PC-3 (cell line): ENCODE data around the gene CDK7. TPM values are rescaled to one million over a fixed set of nuclear protein-coding genes. Genes with fewer than 3 reads are reported as not detected.

Experiments
- ATAC-seq: fragments of 200-7000 bp; cut with Tn5 transposase; 2 replicates; pipeline ENCODE4 v1.9.1; 2020; ENCODE audit warnings: mild to moderate bottlenecking, moderate library complexity
- BruUV-seq: library from RNA; stranded (reverse); fragments of 400-500 nt; replicated peaks from 2 replicates; lab custom pipeline; 2021; lab: Mats Ljungman, UMichigan
- CTCF ChIA-PET: fragments of 300-600 bp; sonication (Branson Sonifier 250); formaldehyde crosslinking; loops from one replicate; lab custom pipeline; 2022; ENCODE audit warnings: antibody characterized with exemption; lab: Charles Lee
- POLR2A ChIA-PET: fragments of 300-600 bp; sonication (Branson Sonifier 250); formaldehyde crosslinking; loops from one replicate; lab custom pipeline; 2022; ENCODE audit warnings: antibody characterized with exemption; ENCODE audit not compliant: unreplicated experiment; lab: Charles Lee
- DNase-seq: peaks from one replicate; pipeline ENCODE4 v3.0.0-alpha.2; 2015
- H2AFZ ChIP-seq: fragments of 300-600 bp; sonication (generic); 2 replicates; pipeline ENCODE4 v1.6.0; 2016; ENCODE audit warnings: antibody characterized with exemption, low read length
- H3F3A ChIP-seq: fragments of 300-600 bp; sonication (generic); one replicate; pipeline ENCODE4 v1.6.0; 2017; ENCODE audit warnings: antibody characterized with exemption, low read length, control low read depth, mild to moderate bottlenecking; ENCODE audit not compliant: unreplicated experiment
- H3K27ac ChIP-seq: fragments of 300-600 bp; sonication (generic); 2 replicates; pipeline ENCODE4 v1.5.1; 2016; ENCODE audit warnings: mild to moderate bottlenecking, low read length
- H3K27me3 ChIP-seq: fragments of 300-600 bp; sonication (generic); 2 replicates; pipeline ENCODE4 v1.6.1; 2016; ENCODE audit warnings: low read length, mixed read lengths
- H3K36me3 ChIP-seq: fragments of 300-600 bp; sonication (generic); 2 replicates; pipeline ENCODE4 v1.6.1; 2016; ENCODE audit warnings: low read depth, mixed run types, low read length, mixed read lengths
- H3K4me1 ChIP-seq: fragments of 300-600 bp; sonication (generic); 2 replicates; pipeline ENCODE4 v1.5.1; 2016; ENCODE audit warnings: low read length; ENCODE audit not compliant: insufficient read depth
- H3K4me2 ChIP-seq: fragments of 300-600 bp; sonication (generic); 2 replicates; pipeline ENCODE4 v1.6.0; 2016; ENCODE audit warnings: low read length
- H3K4me3 ChIP-seq: fragments of 300-600 bp; sonication (generic); 2 replicates; pipeline ENCODE4 v1.5.1; 2016; ENCODE audit warnings: mild to moderate bottlenecking, low read length, mixed read lengths
- H3K79me2 ChIP-seq: fragments of 300-600 bp; sonication (generic); 2 replicates; pipeline ENCODE4 v1.6.1; 2017; ENCODE audit warnings: low read length, mixed read lengths
- H3K9ac ChIP-seq: fragments of 300-600 bp; sonication (generic); 2 replicates; pipeline ENCODE4 v1.6.0; 2016; ENCODE audit warnings: mild to moderate bottlenecking, low read length
- H3K9me2 ChIP-seq: fragments of 300-600 bp; sonication (generic); replicated peaks from 2 replicates; pipeline ENCODE4 v1.6.1; 2016; ENCODE audit warnings: mixed run types, low read length, mixed read lengths
- H3K9me3 ChIP-seq: fragments of 300-600 bp; sonication (generic); 2 replicates; pipeline ENCODE4 v1.6.1; 2016; ENCODE audit warnings: low read length, mixed read lengths
- H4K20me1 ChIP-seq: fragments of 300-600 bp; sonication (generic); 2 replicates; pipeline ENCODE4 v1.6.1; 2016; ENCODE audit warnings: low read length, mixed read lengths
- EZH2 ChIP-seq: fragments of 300-600 bp; sonication (generic); IDR thresholded peaks from one replicate; pipeline ENCODE4 v1.6.1; 2017; ENCODE audit warnings: antibody characterized with exemption, mild to moderate bottlenecking, low read length; ENCODE audit not compliant: unreplicated experiment
- EZH2phosphoT487 ChIP-seq: fragments of 300-600 bp; sonication (generic); IDR thresholded peaks from 2 replicates; pipeline ENCODE4 v1.6.1; 2018; ENCODE audit warnings: mild to moderate bottlenecking, antibody characterized with exemption, low read length, borderline replicate concordance
- intact Hi-C: fragments of 100-400 bp; cut with micrococcal nuclease; formaldehyde crosslinking; loops from 2 replicates; pipeline ENCODE4 v1.9.0; 2023
- total RNA-seq: library from RNA; depleted of rRNA; stranded (reverse); fragments of >200 nt; gene quantifications from 2 replicates; pipeline ENCODE4 v1.2.3, GENCODE V29; 2014
- TF ChIP-seq, protein P1 (sequence below): fragments of 300-600 bp; sonication (generic); conservative IDR thresholded peaks from 2 replicates; pipeline ENCODE4 v1.5.1; 2017; ENCODE audit warnings: antibody characterized with exemption, low read depth, mild to moderate bottlenecking, low read length

Gene CDK7
- total RNA-seq, 1 experiment from 2014 or later, result 26.6 TPM

DNA sequence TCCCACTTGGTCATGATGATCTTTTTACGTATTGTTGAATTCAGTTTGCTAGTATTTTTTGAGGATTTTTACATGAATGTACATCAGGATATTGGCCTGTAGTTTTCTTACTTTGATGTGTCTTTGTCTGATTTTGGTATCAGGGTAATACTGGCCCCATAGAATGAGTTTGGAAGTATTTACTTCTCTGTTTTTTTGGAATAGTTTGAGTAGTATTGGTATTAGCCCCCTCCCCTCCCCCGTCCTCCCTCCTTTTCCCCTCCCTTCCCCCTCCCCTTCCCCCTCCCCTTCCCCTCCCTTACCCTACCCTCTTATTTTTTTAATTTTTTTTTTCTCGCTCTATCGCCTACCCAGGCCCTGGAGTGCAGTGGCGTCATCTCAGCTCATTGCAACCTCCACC, 10.3 kb downstream of the CDK7 start:
- Histone ChIP-seq H3K9me3 (no peaks in the 10 kb centered on the region), H3K9ac (no peak overlapping the region), H3K4me1 (no peaks in the 10 kb centered on the region), H3K4me2 (no peak overlapping the region), H3K79me2 (peaks cover 86% of the 10 kb centered on the region), H3K4me3 (no peak overlapping the region), H3F3A (no peaks in the 10 kb centered on the region), H3K9me2 (no peaks in the 10 kb centered on the region), H4K20me1 (no peaks in the 10 kb centered on the region), H3K27ac (no peak overlapping the region), H2AFZ (no peak overlapping the region), H3K27me3 (no peaks in the 10 kb centered on the region), H3K36me3 (peaks cover 8% of the 10 kb centered on the region)
- ChIA-PET POLR2A (no interaction called here), CTCF (no interaction called here)
- intact Hi-C loops, result no loop called here
- no peak for DNase-seq
- TF ChIP-seq, protein P1, sequence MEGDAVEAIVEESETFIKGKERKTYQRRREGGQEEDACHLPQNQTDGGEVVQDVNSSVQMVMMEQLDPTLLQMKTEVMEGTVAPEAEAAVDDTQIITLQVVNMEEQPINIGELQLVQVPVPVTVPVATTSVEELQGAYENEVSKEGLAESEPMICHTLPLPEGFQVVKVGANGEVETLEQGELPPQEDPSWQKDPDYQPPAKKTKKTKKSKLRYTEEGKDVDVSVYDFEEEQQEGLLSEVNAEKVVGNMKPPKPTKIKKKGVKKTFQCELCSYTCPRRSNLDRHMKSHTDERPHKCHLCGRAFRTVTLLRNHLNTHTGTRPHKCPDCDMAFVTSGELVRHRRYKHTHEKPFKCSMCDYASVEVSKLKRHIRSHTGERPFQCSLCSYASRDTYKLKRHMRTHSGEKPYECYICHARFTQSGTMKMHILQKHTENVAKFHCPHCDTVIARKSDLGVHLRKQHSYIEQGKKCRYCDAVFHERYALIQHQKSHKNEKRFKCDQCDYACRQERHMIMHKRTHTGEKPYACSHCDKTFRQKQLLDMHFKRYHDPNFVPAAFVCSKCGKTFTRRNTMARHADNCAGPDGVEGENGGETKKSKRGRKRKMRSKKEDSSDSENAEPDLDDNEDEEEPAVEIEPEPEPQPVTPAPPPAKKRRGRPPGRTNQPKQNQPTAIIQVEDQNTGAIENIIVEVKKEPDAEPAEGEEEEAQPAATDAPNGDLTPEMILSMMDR, result no peak
- no peak for TF ChIP-seq EZH2phosphoT487
- TF ChIP-seq EZH2, result no peak
- ATAC-seq, result no peak
- no TSS peak for BruUV-seq

DNA sequence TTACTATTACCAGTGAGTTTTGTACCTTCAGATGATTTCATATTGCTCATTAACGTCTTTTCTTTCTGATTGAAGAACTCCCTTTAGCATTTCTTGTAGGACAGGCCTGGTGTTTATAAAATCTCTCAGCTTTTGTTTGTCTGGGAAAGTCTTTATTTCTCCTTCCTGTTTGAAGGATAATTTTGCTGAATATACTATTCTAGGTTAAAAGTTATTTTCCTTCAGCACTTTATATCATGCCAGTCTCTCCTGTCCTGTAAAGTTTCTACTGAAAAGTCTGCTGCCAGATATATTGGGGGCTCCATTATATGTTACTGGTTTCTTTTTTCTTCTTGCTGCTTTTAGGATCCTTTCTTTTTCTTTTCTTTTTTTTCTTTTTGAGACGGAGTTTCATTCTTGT, 13.3 kb downstream of the CDK7 start:
- DNase-seq (no peak), ATAC-seq (no peak)
- no peaks in the 10 kb centered on the region for H3K9me2 ChIP-seq
- H4K20me1 ChIP-seq, result no peaks in the 10 kb centered on the region
- no peaks in the 10 kb centered on the region for H3K27me3 ChIP-seq
- no peak overlapping the region for H3K9ac ChIP-seq
- POLR2A ChIA-PET, result no interaction called here
- no peaks in the 10 kb centered on the region for H3K4me1 ChIP-seq
- no peaks in the 10 kb centered on the region for H3F3A ChIP-seq
- H3K4me3 ChIP-seq, result no peak overlapping the region
- intact Hi-C loops, result no loop called here
- no peaks in the 10 kb centered on the region for H3K36me3 ChIP-seq
- H3K9me3 ChIP-seq, result no peaks in the 10 kb centered on the region
- CTCF ChIA-PET, result no interaction called here
- peaks cover 73% of the 10 kb centered on the region for H3K79me2 ChIP-seq
- H3K4me2 ChIP-seq, result no peak overlapping the region
- H3K27ac ChIP-seq, result no peak overlapping the region
- no TSS peak for BruUV-seq
- no peak overlapping the region for H2AFZ ChIP-seq
- TF ChIP-seq, protein P1, result no peak
- TF ChIP-seq EZH2phosphoT487 (no peak), EZH2 (no peak)

DNA sequence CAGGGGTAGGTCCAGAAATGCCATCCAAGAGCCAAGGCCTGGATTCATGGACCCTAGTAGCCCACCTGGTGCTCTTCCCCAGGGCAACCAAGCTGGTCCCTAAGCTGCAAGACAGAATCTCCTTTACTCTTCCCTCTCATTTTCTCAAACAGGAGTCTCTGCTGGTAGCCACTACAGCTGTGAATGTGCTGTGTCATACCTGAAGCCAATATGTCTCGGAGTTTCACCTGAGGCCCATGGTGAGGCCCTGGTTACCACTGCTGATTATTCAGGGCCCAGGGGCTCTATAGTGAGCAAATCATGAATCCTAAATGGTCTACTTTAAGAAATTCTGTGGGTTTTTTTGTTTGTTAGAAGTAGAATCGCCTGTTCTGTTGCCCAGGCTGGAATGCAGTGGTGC, 15.9 kb downstream of the CDK7 start:
- intact Hi-C loops, result no loop called here
- ChIA-PET CTCF (no interaction called here), POLR2A (no interaction called here)
- ATAC-seq (no peak), DNase-seq (no peak)
- no peak overlapping the region for H2AFZ ChIP-seq
- no peak overlapping the region for H3K9ac ChIP-seq
- BruUV-seq, result no TSS peak
- H3K4me1 ChIP-seq, result no peaks in the 10 kb centered on the region
- TF ChIP-seq EZH2phosphoT487 (no peak), EZH2 (no peak)
- TF ChIP-seq, protein P1, result no peak
- no peaks in the 10 kb centered on the region for H3F3A ChIP-seq
- H3K79me2 ChIP-seq, result peaks cover 50% of the 10 kb centered on the region
- H3K27me3 ChIP-seq, result no peaks in the 10 kb centered on the region
- no peak overlapping the region for H3K4me3 ChIP-seq
- H3K4me2 ChIP-seq, result no peak overlapping the region
- no peaks in the 10 kb centered on the region; the same call in 1 of the 2 replicates for H3K36me3 ChIP-seq
- H3K9me2 ChIP-seq, result no peaks in the 10 kb centered on the region
- no peaks in the 10 kb centered on the region for H3K9me3 ChIP-seq
- no peak overlapping the region for H3K27ac ChIP-seq
- no peaks in the 10 kb centered on the region for H4K20me1 ChIP-seq
